H9 (cell line): ENCODE results near the gene LMTK2. TPM values are rescaled to one million over a fixed set of nuclear protein-coding genes. Genes with fewer than 3 reads are reported as not detected.
A peak's percentile ranks its signal among the peaks of the same experiment; 100 is the strongest.

Experiments used
- DNase-seq: peaks from one replicate; pipeline ENCODE4 v3.0.0-alpha.2; 2017
- H2AFZ ChIP-seq: one replicate; pipeline ENCODE4 v1.6.1; 2013; ENCODE audit warnings: mild to moderate bottlenecking, low read length, control low read depth, moderate library complexity
- H2AK5ac ChIP-seq: 2 replicates; pipeline ENCODE4 v1.6.1; 2013; ENCODE audit warnings: low read length, control low read depth, mixed read lengths; ENCODE audit not compliant: insufficient read length
- H2BK120ac ChIP-seq: one replicate; pipeline ENCODE4 v1.6.1; 2013; ENCODE audit warnings: low read depth, mild to moderate bottlenecking, low read length, control low read depth, inconsistent platforms; ENCODE audit not compliant: poor library complexity, severe bottlenecking
- H2BK12ac ChIP-seq: 2 replicates; pipeline ENCODE4 v1.6.1; 2013; ENCODE audit warnings: low read length, control low read depth, mixed read lengths, low read depth; ENCODE audit not compliant: insufficient read length
- H2BK15ac ChIP-seq: 2 replicates; pipeline ENCODE4 v1.6.1; 2013; ENCODE audit warnings: low read depth, low read length, control low read depth
- H2BK20ac ChIP-seq: one replicate; pipeline ENCODE4 v1.6.1; 2013; ENCODE audit warnings: low read depth, mild to moderate bottlenecking, low read length, control low read depth, inconsistent platforms; ENCODE audit not compliant: poor library complexity, severe bottlenecking
- H2BK5ac ChIP-seq: 2 replicates; pipeline ENCODE4 v1.6.1; 2013; ENCODE audit warnings: low read length, control low read depth, mixed read lengths; ENCODE audit not compliant: insufficient read length
- H3K14ac ChIP-seq: 2 replicates; pipeline ENCODE4 v1.6.1; 2013; ENCODE audit warnings: low read length, control low read depth; ENCODE audit not compliant: insufficient read depth
- H3K18ac ChIP-seq: 2 replicates; pipeline ENCODE4 v1.6.1; 2013; ENCODE audit warnings: low read depth, mild to moderate bottlenecking, mixed read lengths, low read length, control low read depth; ENCODE audit not compliant: insufficient read length
- H3K23ac ChIP-seq: 2 replicates; pipeline ENCODE4 v1.6.1; 2013; ENCODE audit warnings: low read length, control low read depth, mixed read lengths, low read depth; ENCODE audit not compliant: insufficient read length
- H3K23me2 ChIP-seq: 2 replicates; pipeline ENCODE4 v1.6.1; 2013; ENCODE audit warnings: low read depth, mild to moderate bottlenecking, mixed read lengths, low read length, control low read depth; ENCODE audit not compliant: insufficient read length, poor library complexity, severe bottlenecking
- H3K27ac ChIP-seq: 2 replicates; pipeline ENCODE4 v1.5.1; 2013; ENCODE audit warnings: low read length, control low read depth, mixed read lengths, low read depth; ENCODE audit not compliant: insufficient read length
- H3K27me3 ChIP-seq: 2 replicates; pipeline ENCODE4 v1.6.1; 2013; ENCODE audit warnings: low read length, control low read depth, inconsistent platforms; ENCODE audit not compliant: insufficient read depth
- H3K4ac ChIP-seq: 2 replicates; pipeline ENCODE4 v1.6.1; 2013; ENCODE audit warnings: low read depth, mild to moderate bottlenecking, control low read depth, inconsistent platforms, low read length, moderate library complexity
- H3K4me1 ChIP-seq: 2 replicates; pipeline ENCODE4 v1.6.1; 2013; ENCODE audit warnings: low read length, control low read depth, inconsistent platforms; ENCODE audit not compliant: insufficient read depth
- H3K4me2 ChIP-seq: 2 replicates; pipeline ENCODE4 v1.6.1; 2013; ENCODE audit warnings: low read length, control low read depth, mixed read lengths; ENCODE audit not compliant: insufficient read length, insufficient read depth
- H3K56ac ChIP-seq: 2 replicates; pipeline ENCODE4 v1.6.1; 2013; ENCODE audit warnings: low read depth, mild to moderate bottlenecking, mixed read lengths, low read length, control low read depth; ENCODE audit not compliant: insufficient read length
- H3K79me1 ChIP-seq: 2 replicates; pipeline ENCODE4 v1.6.1; 2013; ENCODE audit warnings: low read depth, mild to moderate bottlenecking, moderate library complexity, low read length, control low read depth, inconsistent platforms; ENCODE audit not compliant: insufficient read depth, poor library complexity, severe bottlenecking
- H3K79me2 ChIP-seq: 2 replicates; pipeline ENCODE4 v1.6.1; 2013; ENCODE audit warnings: low read length, control low read depth, inconsistent platforms; ENCODE audit not compliant: insufficient read depth
- H3K9ac ChIP-seq: 2 replicates; pipeline ENCODE4 v1.6.1; 2013; ENCODE audit warnings: low read length, control low read depth, mixed read lengths; ENCODE audit not compliant: insufficient read length; ENCODE audit errors: extremely low read depth
- H3K9me3 ChIP-seq: one replicate; pipeline ENCODE4 v1.6.1; 2013; ENCODE audit warnings: low read depth, low read length, inconsistent platforms; ENCODE audit not compliant: control insufficient read depth
- H3T11ph ChIP-seq: one replicate; pipeline ENCODE4 v1.6.1; 2013; ENCODE audit warnings: mild to moderate bottlenecking, low read length, control low read depth, inconsistent platforms
- H4K20me1 ChIP-seq: one replicate; pipeline ENCODE4 v1.6.1; 2013; ENCODE audit not compliant: control insufficient read depth, insufficient read length, insufficient read depth
- H4K5ac ChIP-seq: 2 replicates; pipeline ENCODE4 v1.6.1; 2013; ENCODE audit warnings: low read depth, mild to moderate bottlenecking, mixed read lengths, low read length, control low read depth; ENCODE audit not compliant: insufficient read length
- H4K8ac ChIP-seq: replicated peaks from 2 replicates; pipeline ENCODE4 v1.6.1; 2013; ENCODE audit warnings: low read length, control low read depth, mixed read lengths, low read depth; ENCODE audit not compliant: insufficient read length
- H4K91ac ChIP-seq: 2 replicates; pipeline ENCODE4 v1.6.1; 2013; ENCODE audit warnings: low read depth, mild to moderate bottlenecking, moderate library complexity, mixed read lengths, low read length, control low read depth; ENCODE audit not compliant: insufficient read length
- H3K27ac Mint-ChIP-seq, 3 experiments: 2 replicates in 2 of 3; 3 replicates in 1 of 3; pipeline ENCODE4 v1.8.0; 2020 to 2021; ENCODE audit warnings: mixed read lengths in 3 of 3, mild to moderate bottlenecking in 1 of 3, moderate library complexity in 1 of 3
- H3K27me3 Mint-ChIP-seq: 2 replicates; pipeline ENCODE4 v1.8.0; 2021; ENCODE audit warnings: low read depth, mild to moderate bottlenecking, moderate library complexity, mixed read lengths
- H3K36me3 Mint-ChIP-seq, 3 experiments: 2 replicates in 2 of 3; 3 replicates in 1 of 3; pipeline ENCODE4 v1.8.0; 2020 to 2021; ENCODE audit warnings: low read depth in 3 of 3, mixed read lengths in 3 of 3; ENCODE audit not compliant: insufficient read depth in 1 of 3
- H3K4me1 Mint-ChIP-seq, 2 experiments: 2 replicates each; pipeline ENCODE4 v1.8.0; 2020; ENCODE audit warnings: mixed read lengths in 2 of 2
- H3K4me3 Mint-ChIP-seq, 2 experiments: 2 replicates in 1 of 2; 3 replicates in 1 of 2; pipeline ENCODE4 v1.8.0; 2020 to 2021; ENCODE audit warnings: mild to moderate bottlenecking in 2 of 2, mixed read lengths in 2 of 2, moderate library complexity in 1 of 2
- H3K9me3 Mint-ChIP-seq, 2 experiments: 2 replicates in 1 of 2; 3 replicates in 1 of 2; pipeline ENCODE4 v1.8.0; 2020; ENCODE audit warnings: mild to moderate bottlenecking in 2 of 2, mixed read lengths in 2 of 2, moderate library complexity in 1 of 2
- WGBS: extraction: QIAGEN DNeasy Blood & Tissue Kit; methylation state at CpG from one replicate; pipeline ENCODE4 v1.1.7; 2013; ENCODE audit warnings: missing lambda C conversion rate, low lambda C conversion rate, mixed read lengths; ENCODE audit not compliant: insufficient read length; ENCODE audit errors: extremely low coverage; 5-methylcytosine and 5-hydroxymethylcytosine counted together
- total RNA-seq: library from RNA; stranded (reverse); gene quantifications from 2 replicates; pipeline ENCODE4 v1.2.1, GENCODE V29; 2021
- TF ChIP-seq, protein P1 (sequence below): fragments of 200-600 bp; sonication (generic); conservative IDR thresholded peaks from 3 replicates; pipeline ENCODE4 v1.8.0; 2021; ENCODE audit warnings: antibody characterized with exemption, mild to moderate bottlenecking

The LMTK2 gene
- total RNA-seq, 1 experiment from 2014 or later, result 24.9 TPM

DNA sequence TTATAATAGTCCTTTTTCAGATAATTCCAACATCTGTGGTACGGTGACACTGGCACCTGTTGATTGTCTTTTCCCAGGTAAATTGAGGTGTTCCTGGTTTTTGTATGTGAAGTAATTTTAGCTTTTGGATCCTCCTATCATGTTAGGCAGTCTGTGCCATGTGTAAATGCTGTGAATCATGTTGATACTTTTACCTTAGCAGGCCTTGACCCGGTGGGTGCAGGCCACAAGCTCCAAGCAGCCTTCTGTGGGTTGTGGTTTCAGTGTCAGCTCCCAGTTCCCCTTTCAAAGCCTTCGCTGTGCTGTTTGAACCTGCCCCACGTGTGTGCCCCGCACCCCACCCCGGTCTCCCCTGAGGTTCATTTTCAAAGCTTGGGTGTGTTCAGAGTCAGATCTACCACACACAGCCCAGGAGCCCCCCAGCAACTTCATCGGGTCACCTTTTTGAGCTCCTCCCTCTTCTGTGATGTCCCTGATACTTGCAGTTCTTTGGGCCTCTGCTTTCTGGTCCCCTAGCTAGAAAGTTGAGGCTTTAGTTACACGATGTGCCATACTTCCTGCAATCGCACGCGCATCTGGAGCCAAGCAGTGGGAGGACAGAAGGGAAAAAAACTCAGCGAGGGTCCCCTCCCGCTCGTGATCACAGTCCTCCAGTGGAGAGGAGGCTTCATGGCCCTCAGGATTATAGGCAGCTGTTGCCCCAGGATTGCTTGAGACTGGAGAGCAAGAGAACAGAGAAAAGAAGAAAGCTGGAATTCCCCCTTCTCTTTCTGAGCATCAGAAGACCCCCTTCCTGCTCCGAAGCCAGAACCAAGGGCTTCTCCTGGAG, 95.9 kb downstream of the LMTK2 start:
- H4K8ac ChIP-seq, result no peak overlapping the region
- H3K18ac ChIP-seq, result no peak overlapping the region
- H2BK5ac ChIP-seq, result no peak overlapping the region
- H3K27me3 ChIP-seq, result no peaks in the 10 kb centered on the region
- no peak overlapping the region for H3K14ac ChIP-seq
- no peaks in the 10 kb centered on the region for H3K23me2 ChIP-seq
- H2BK12ac ChIP-seq, result no peak overlapping the region
- H3K9ac ChIP-seq, result no peak overlapping the region
- Mint-ChIP-seq H3K36me3 (peaks cover 13 to 34% (median 29%) of the 10 kb centered on the region in 3 experiments; a peak in 6 of 7 replicates), H3K9me3 (no peaks in the 10 kb centered on the region), H3K27me3 (no peaks in the 10 kb centered on the region), H3K4me1 (no peaks in the 10 kb centered on the region), H3K27ac (peak overlapping the region; percentile 63 to 76 (median 72); a peak in 4 of 7 replicates), H3K4me3 (no peak overlapping the region)
- H2BK20ac ChIP-seq, result no peak overlapping the region
- DNase-seq, result no peak
- no peak overlapping the region for H2AK5ac ChIP-seq
- H4K5ac ChIP-seq, result no peak overlapping the region
- no peak overlapping the region for H3K23ac ChIP-seq
- no peak overlapping the region for H3T11ph ChIP-seq
- no peak overlapping the region for H2BK15ac ChIP-seq
- H3K4ac ChIP-seq, result no peak overlapping the region
- TF ChIP-seq, protein P1, sequence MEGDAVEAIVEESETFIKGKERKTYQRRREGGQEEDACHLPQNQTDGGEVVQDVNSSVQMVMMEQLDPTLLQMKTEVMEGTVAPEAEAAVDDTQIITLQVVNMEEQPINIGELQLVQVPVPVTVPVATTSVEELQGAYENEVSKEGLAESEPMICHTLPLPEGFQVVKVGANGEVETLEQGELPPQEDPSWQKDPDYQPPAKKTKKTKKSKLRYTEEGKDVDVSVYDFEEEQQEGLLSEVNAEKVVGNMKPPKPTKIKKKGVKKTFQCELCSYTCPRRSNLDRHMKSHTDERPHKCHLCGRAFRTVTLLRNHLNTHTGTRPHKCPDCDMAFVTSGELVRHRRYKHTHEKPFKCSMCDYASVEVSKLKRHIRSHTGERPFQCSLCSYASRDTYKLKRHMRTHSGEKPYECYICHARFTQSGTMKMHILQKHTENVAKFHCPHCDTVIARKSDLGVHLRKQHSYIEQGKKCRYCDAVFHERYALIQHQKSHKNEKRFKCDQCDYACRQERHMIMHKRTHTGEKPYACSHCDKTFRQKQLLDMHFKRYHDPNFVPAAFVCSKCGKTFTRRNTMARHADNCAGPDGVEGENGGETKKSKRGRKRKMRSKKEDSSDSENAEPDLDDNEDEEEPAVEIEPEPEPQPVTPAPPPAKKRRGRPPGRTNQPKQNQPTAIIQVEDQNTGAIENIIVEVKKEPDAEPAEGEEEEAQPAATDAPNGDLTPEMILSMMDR, result no peak
- no peak overlapping the region for H2BK120ac ChIP-seq
- H3K27ac ChIP-seq, result no peak overlapping the region
- no peak overlapping the region for H4K91ac ChIP-seq
- no peaks in the 10 kb centered on the region for H3K9me3 ChIP-seq
- H2AFZ ChIP-seq, result no peak overlapping the region
- no peak overlapping the region for H3K4me2 ChIP-seq
- H3K56ac ChIP-seq, result no peak overlapping the region
- 0 out of 2 replicates have a peak, but pooled peaks cover 3% of the 10 kb centered on the region for H3K79me2 ChIP-seq
- no peaks in the 10 kb centered on the region for H3K4me1 ChIP-seq
- no peaks in the 10 kb centered on the region for H4K20me1 ChIP-seq
- WGBS, result no CpG with 5 or more reads among the region's 15 CpGs
- H3K79me1 ChIP-seq, result no peaks in the 10 kb centered on the region
